Measurements from ENCODE around the gene LCMT1.

The LCMT1 gene

DNA sequence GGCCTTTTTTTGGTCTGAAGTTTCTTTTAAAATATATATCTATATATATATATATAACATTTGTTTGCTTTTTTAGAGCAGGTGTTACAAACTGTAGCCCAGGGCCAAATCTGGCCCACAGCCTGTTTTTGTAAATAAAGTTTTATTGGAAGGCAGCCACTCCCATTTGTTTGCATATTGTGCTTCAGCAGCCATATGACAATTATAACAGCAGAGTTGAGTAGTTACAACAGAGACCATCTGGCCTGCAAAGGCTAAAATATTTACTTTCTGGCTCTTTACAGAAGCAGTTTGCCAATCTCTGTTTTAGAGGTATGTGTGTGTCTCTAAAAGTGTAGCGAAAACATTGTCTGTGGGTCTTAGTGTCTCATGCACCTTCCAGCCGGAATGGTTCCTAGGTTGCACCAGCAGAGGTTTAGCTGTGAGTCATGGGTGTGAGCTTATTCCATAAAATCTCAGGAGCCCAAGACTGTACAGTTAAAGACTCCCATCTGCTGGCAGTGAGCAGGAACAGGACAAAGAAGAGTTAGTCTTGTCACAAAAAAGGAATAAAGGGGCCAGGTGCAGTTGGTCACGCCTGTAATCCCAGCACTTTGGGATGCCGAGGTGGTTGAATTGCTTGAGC lies 23.8 kb downstream of the LCMT1 start:
- peaks cover 44% of the 10 kb centered on the region for H3K36me3 ChIP-seq (ENCODE audit: control insufficient read depth, insufficient read depth, low read length)

DNA sequence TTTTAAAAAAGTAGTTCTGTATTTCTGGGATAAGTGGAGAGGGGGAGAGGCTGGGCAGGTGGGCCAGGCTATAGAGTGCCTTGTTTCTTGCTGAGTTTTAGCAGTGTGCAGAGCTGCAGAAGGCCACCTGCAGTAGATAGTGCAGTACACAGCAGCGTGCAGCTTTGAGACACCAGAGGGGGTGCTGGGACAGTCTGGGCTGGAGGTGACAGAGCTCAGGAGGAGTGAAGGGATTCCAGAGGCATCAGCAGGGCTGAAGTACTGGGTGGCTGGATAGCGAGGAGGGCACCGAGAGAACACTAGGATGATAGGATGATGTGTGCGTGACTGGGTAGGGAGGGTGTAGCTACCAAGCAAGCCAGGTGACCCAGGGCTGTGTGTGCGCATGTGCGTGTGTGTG lies 26.6 kb downstream of the LCMT1 start:
- Histone ChIP-seq H3K9me3 (ENCODE audit: control insufficient read depth, low read length) (no peaks in the 10 kb centered on the region), H3K4me3 (ENCODE audit: insufficient read depth, low read depth, low read length, poor library complexity, severe bottlenecking) (no peak overlapping the region), H3K27ac (ENCODE audit: insufficient read depth, low read length, poor library complexity, severe bottlenecking) (no peak overlapping the region), H3K36me3 (ENCODE audit: control insufficient read depth, insufficient read depth, low read length) (peaks cover 61% of the 10 kb centered on the region), H3K27me3 (replicated peaks; ENCODE audit: control insufficient read depth, insufficient read depth, low read length, poor library complexity, severe bottlenecking) (no peaks in the 10 kb centered on the region), H3K4me1 (ENCODE audit: control insufficient read depth, insufficient read depth, low read length, poor library complexity, severe bottlenecking) (no peaks in the 10 kb centered on the region)
- DNase-seq: no peak

More for the DNA sequence above, 23.8 kb downstream of the LCMT1 start:
- no peaks in the 10 kb centered on the region for H3K9me3 ChIP-seq (ENCODE audit: control insufficient read depth, low read length)
- H3K4me3 ChIP-seq (ENCODE audit: insufficient read depth, low read depth, low read length, poor library complexity, severe bottlenecking): no peak overlapping the region
- no peak overlapping the region for H3K27ac ChIP-seq (ENCODE audit: insufficient read depth, low read length, poor library complexity, severe bottlenecking)
- no peak for DNase-seq
- no peaks in the 10 kb centered on the region for H3K27me3 ChIP-seq (replicated peaks; ENCODE audit: control insufficient read depth, insufficient read depth, low read length, poor library complexity, severe bottlenecking)
- H3K4me1 ChIP-seq (ENCODE audit: control insufficient read depth, insufficient read depth, low read length, poor library complexity, severe bottlenecking): no peaks in the 10 kb centered on the region

DNA sequence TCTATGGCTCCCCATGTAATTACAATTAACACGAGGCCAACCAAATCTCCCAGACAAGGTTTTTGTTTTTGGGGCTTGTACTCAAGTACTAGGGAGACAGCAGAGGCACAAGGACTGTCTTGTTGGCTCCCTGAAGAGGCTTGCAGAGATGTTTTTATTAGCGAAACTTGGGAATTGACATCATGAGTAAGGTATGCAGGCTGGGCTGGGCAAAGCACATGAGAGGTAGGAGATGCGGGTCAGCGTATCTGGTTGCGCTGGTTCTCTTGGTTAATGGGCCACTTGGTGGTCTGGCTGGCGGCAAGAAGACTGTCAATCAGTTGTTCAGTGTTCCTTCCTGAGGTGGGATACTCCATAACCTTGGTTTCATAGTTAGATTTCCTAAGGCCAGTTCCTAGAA lies 28.9 kb downstream of the LCMT1 start:
- no peak overlapping the region for H3K4me3 ChIP-seq (ENCODE audit: insufficient read depth, low read depth, low read length, poor library complexity, severe bottlenecking)
- no peak overlapping the region for H3K27ac ChIP-seq (ENCODE audit: insufficient read depth, low read length, poor library complexity, severe bottlenecking)
- no peaks in the 10 kb centered on the region for H3K9me3 ChIP-seq (ENCODE audit: control insufficient read depth, low read length)
- H3K36me3 ChIP-seq (ENCODE audit: control insufficient read depth, insufficient read depth, low read length): peaks cover 53% of the 10 kb centered on the region
- no peaks in the 10 kb centered on the region for H3K4me1 ChIP-seq (ENCODE audit: control insufficient read depth, insufficient read depth, low read length, poor library complexity, severe bottlenecking)
- no peaks in the 10 kb centered on the region for H3K27me3 ChIP-seq (replicated peaks; ENCODE audit: control insufficient read depth, insufficient read depth, low read length, poor library complexity, severe bottlenecking)
- DNase-seq: no peak

DNA sequence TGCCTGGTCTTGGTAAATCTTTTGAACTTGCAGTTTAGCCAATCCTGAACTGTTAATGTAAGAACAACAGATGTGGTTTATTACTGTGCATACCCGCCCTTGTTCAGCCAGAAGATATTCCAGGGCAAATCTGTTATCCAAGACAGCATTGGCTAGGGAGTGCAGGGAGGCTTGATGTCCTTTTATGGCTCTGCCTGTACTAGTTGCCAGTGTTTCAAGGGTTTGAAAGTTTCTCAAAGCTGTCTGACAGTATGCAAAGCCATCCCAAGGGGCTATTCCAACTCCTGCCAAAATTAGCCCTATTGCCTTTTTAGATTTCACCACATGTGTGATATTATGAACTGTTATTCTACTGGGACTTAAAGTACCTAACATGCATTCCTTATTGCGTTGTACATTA lies 30.1 kb downstream of the LCMT1 start:
- H3K4me1 ChIP-seq (ENCODE audit: control insufficient read depth, insufficient read depth, low read length, poor library complexity, severe bottlenecking): no peaks in the 10 kb centered on the region
- no peak overlapping the region for H3K4me3 ChIP-seq (ENCODE audit: insufficient read depth, low read depth, low read length, poor library complexity, severe bottlenecking)
- H3K27ac ChIP-seq (ENCODE audit: insufficient read depth, low read length, poor library complexity, severe bottlenecking): no peak overlapping the region
- H3K36me3 ChIP-seq (ENCODE audit: control insufficient read depth, insufficient read depth, low read length): peaks cover 48% of the 10 kb centered on the region
- no peaks in the 10 kb centered on the region for H3K9me3 ChIP-seq (ENCODE audit: control insufficient read depth, low read length)
- H3K27me3 ChIP-seq (replicated peaks; ENCODE audit: control insufficient read depth, insufficient read depth, low read length, poor library complexity, severe bottlenecking): no peaks in the 10 kb centered on the region
- DNase-seq: no peak

DNA sequence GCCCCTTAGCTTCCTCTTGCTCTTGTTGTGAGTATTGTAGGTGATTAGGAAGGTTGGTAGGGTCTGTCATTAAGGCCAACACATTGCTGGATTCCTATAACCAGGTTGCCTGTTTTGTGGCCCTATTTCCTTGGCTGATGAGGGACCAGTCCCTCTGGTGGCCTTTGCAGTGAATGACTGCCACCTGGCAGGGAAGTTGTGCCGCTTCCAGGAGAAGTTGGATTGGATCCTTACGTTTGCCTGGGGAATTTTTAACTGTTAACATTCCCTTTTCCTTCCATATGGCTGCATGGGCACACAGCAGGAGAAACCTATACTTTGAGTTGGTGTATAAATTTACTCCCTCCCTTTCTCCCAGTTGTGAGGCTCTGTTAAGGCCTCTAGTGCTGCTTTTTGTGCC lies 32.4 kb downstream of the LCMT1 start:
- no peak overlapping the region for H3K4me3 ChIP-seq (ENCODE audit: insufficient read depth, low read depth, low read length, poor library complexity, severe bottlenecking)
- no peaks in the 10 kb centered on the region for H3K9me3 ChIP-seq (ENCODE audit: control insufficient read depth, low read length)
- peaks cover 48% of the 10 kb centered on the region for H3K36me3 ChIP-seq (ENCODE audit: control insufficient read depth, insufficient read depth, low read length)
- no peaks in the 10 kb centered on the region for H3K4me1 ChIP-seq (ENCODE audit: control insufficient read depth, insufficient read depth, low read length, poor library complexity, severe bottlenecking)
- no peak for DNase-seq
- no peak overlapping the region for H3K27ac ChIP-seq (ENCODE audit: insufficient read depth, low read length, poor library complexity, severe bottlenecking)
- no peaks in the 10 kb centered on the region for H3K27me3 ChIP-seq (replicated peaks; ENCODE audit: control insufficient read depth, insufficient read depth, low read length, poor library complexity, severe bottlenecking)

DNA sequence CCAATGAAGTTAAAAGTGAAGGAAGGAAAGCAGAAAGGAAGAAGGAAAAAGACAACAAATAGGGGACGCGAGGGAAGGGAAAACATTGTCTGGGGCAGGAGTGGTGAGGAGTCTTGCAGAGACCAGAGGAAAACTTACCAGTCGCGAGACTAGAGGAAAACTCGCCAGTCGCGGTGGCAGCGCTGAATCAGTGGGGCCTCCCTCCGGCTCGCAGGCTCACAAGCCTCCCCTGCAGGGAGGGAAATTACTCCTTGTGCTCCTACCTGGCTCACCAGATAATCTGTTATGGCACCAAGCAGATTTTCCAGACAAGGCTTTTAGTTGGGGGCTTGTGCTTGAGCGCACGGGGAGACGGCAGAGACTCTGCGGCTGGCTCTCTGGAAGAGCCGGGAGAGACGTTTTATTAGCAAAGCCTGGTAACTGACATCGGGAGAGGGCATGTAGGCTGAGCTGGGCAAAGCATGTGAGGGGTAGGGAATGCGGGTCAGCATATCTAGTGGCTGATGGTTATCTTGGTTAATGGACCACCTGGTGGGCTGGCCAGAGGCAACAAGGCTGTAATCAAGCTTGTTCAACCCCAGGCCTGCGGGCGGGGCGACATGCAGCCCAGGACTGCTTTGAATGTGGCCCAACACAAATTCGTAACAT lies 37.1 kb downstream of the LCMT1 start:
- no peak for DNase-seq
- Histone ChIP-seq H3K4me3 (ENCODE audit: insufficient read depth, low read depth, low read length, poor library complexity, severe bottlenecking) (no peak overlapping the region), H3K27ac (ENCODE audit: insufficient read depth, low read length, poor library complexity, severe bottlenecking) (no peak overlapping the region), H3K9me3 (ENCODE audit: control insufficient read depth, low read length) (no peaks in the 10 kb centered on the region), H3K27me3 (replicated peaks; ENCODE audit: control insufficient read depth, insufficient read depth, low read length, poor library complexity, severe bottlenecking) (no peaks in the 10 kb centered on the region), H3K36me3 (ENCODE audit: control insufficient read depth, insufficient read depth, low read length) (peaks cover 25% of the 10 kb centered on the region), H3K4me1 (ENCODE audit: control insufficient read depth, insufficient read depth, low read length, poor library complexity, severe bottlenecking) (no peaks in the 10 kb centered on the region)

DNA sequence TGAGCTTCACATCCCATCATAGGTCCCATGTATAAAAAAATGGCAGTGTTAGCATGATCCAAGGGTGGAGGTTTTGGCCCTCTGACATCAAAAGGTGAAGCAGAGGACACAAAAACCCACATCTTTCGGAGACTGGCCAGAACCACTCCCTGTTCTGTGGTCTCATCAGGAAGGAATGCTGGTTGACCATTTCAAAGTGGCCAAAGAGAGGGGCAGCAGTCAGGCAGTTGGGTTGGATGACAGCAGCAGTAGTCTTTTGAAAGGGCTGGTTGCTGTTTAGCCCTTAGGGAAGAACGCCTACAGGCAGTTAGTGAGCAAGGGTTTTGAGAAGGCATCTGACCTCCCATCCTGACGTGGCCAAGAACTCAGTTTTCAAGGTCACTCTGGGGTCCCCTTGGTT lies 40.5 kb downstream of the LCMT1 start:
- Histone ChIP-seq H3K27me3 (replicated peaks; ENCODE audit: control insufficient read depth, insufficient read depth, low read length, poor library complexity, severe bottlenecking) (no peaks in the 10 kb centered on the region), H3K4me1 (ENCODE audit: control insufficient read depth, insufficient read depth, low read length, poor library complexity, severe bottlenecking) (no peaks in the 10 kb centered on the region), H3K36me3 (ENCODE audit: control insufficient read depth, insufficient read depth, low read length) (peaks cover 32% of the 10 kb centered on the region), H3K4me3 (ENCODE audit: insufficient read depth, low read depth, low read length, poor library complexity, severe bottlenecking) (no peak overlapping the region), H3K27ac (ENCODE audit: insufficient read depth, low read length, poor library complexity, severe bottlenecking) (no peak overlapping the region), H3K9me3 (ENCODE audit: control insufficient read depth, low read length) (no peaks in the 10 kb centered on the region)
- DNase-seq: no peak

DNA sequence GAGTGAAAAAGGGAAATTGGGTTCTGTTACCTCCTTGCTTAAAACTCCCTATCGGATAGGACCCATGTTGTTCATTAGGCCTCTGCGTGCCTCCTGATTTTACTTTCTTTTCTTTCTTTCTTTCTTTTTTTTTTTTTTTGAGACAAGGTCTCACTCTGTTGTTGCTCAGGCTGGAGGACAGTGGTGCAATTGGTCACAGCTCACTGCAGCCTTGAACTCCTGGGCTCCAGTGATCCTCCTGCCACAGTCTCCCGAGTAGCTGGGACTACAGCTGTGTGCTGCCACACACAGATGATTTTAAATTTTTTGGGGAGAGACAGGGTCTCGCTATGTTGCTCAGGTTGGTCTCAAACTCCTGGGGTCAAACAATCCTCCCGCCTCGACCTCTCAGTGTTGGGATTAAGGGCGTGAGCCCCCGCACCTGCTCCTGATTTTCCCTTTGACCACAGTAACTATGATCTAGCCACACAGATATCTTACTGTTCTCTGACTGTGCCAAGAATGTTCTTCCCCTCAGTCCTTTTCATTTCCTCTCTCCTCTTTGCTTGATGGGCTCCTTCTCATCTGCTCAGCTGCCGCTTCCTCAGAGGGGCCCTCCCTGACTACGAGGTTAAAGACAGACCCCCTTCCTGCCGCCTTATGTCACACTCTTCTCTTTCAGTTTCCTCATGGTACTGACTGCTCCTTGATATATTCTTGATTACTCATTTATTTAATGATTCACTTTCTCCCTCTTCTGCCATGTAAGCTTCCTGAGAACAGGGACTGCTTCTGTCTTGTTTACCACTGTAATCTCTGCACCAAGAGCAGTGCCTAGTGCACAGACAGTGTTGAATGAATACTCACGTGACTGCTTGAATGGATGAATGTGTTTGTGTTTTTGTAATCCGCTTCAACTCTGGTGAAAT lies 44.3 kb downstream of the LCMT1 start:
- no peak overlapping the region for H3K27ac ChIP-seq (ENCODE audit: insufficient read depth, low read length, poor library complexity, severe bottlenecking)
- no peak overlapping the region for H3K4me3 ChIP-seq (ENCODE audit: insufficient read depth, low read depth, low read length, poor library complexity, severe bottlenecking)
- no peaks in the 10 kb centered on the region for H3K9me3 ChIP-seq (ENCODE audit: control insufficient read depth, low read length)
- peaks cover 44% of the 10 kb centered on the region for H3K36me3 ChIP-seq (ENCODE audit: control insufficient read depth, insufficient read depth, low read length)
- H3K4me1 ChIP-seq (ENCODE audit: control insufficient read depth, insufficient read depth, low read length, poor library complexity, severe bottlenecking): no peaks in the 10 kb centered on the region
- no peak for DNase-seq
- no peaks in the 10 kb centered on the region for H3K27me3 ChIP-seq (replicated peaks; ENCODE audit: control insufficient read depth, insufficient read depth, low read length, poor library complexity, severe bottlenecking)

DNA sequence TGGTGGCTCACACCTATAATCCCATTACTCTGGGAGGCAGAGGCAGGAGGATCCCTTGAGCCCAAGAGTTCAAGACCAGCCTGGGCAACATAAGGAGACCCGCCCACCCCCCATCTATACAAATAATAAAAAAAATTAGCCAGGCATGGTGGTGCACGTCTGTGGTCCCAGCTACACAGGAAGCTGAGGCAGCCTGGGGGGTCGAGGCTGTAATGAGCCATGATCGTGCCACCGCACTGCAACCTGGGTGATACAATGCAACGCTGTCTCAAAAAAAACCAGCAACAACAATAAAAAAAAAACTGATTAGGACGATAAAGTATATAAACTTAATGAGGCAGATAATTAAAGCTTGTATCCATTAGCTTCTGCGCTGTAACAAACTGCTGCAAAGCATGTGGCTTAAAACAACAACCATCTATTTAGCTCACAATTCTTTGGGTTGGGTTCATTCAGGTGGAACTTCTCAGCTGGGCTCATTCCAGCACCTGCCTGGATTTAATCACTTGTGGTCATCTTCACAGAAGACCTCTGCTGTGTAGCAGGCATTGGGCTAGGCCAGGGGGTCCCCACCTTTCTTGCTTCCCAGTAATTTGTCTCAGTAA lies 45.8 kb downstream of the LCMT1 start:
- H3K36me3 ChIP-seq (ENCODE audit: control insufficient read depth, insufficient read depth, low read length): peaks cover 38% of the 10 kb centered on the region
- no peak for DNase-seq
- H3K27ac ChIP-seq (ENCODE audit: insufficient read depth, low read length, poor library complexity, severe bottlenecking): no peak overlapping the region
- no peaks in the 10 kb centered on the region for H3K9me3 ChIP-seq (ENCODE audit: control insufficient read depth, low read length)
- H3K4me3 ChIP-seq (ENCODE audit: insufficient read depth, low read depth, low read length, poor library complexity, severe bottlenecking): no peak overlapping the region
- no peaks in the 10 kb centered on the region for H3K4me1 ChIP-seq (ENCODE audit: control insufficient read depth, insufficient read depth, low read length, poor library complexity, severe bottlenecking)
- H3K27me3 ChIP-seq (replicated peaks; ENCODE audit: control insufficient read depth, insufficient read depth, low read length, poor library complexity, severe bottlenecking): no peaks in the 10 kb centered on the region
